Measurements from ENCODE around the gene SAFB2.

Gene SAFB2

GRCh38 chr19:5622465-5623396 is at the start of gene SAFB2, which contains the start of gene SAFB:
TSS of gene SAFB2 (minus strand) at chr19:5622776. CDS start at chr19:5622715, 61 bp downstream.
TSS of gene SAFB (plus strand) at chr19:5623083. CDS start at chr19:5623206, 123 bp downstream.
- DNase-seq: peak; percentile 94 to 98

DNA sequence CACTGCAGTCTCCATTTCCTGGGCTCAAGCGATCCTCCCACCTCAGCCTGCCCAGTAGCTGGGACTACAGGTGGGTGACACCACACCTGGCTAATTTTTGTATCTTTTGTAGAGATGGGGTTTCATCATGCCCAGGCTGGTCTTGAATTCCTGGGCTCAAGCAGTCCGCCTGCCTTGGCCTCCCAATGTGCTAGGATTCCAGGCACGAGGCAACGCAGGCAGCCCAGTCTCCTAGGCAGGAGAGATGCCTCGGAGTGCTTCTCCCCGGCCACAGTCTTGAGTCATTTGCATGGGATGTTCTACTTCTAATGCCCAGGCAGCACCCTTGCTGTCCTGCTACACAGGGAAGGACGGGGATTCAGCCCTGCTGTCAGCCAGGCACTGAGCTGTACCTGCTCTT is 49.0 kb upstream of the SAFB2 start:
- DNase-seq: no peak

GRCh38 chr19:5669212-5669611 is 46.6 kb upstream of the SAFB2 start:
- no peak for DNase-seq

GRCh38 chr19:5667751-5668271 is 45.2 kb upstream of the SAFB2 start:
- peak; percentile 39 to 90 for DNase-seq

GRCh38 chr19:5666921-5667610 is 44.5 kb upstream of the SAFB2 start:
- DNase-seq: no peak

GRCh38 chr19:5665781-5666513 is 43.4 kb upstream of the SAFB2 start:
- DNase-seq: peak in 1 of 2 experiments; percentile 8

DNA sequence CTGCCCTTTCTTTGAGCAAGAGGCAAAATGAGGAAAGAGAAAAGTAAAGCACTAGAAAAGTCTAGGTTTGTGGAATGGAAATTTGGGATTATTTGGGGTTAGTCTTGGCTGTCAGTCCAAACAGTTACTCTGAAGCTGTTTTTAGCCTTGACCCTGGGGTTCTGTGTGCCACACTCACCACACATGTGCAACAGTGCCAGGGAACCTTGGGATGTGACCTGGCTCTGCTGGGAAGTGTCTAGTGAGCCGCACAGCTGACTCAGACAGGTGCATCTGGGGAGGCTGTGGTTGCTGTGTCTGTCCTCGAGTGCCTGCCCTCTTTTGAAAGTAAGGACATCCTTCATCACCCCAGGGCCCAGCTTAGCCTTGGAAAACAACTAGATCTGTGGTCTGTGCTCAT is 41.9 kb upstream of the SAFB2 start:
- DNase-seq: no peak

DNA sequence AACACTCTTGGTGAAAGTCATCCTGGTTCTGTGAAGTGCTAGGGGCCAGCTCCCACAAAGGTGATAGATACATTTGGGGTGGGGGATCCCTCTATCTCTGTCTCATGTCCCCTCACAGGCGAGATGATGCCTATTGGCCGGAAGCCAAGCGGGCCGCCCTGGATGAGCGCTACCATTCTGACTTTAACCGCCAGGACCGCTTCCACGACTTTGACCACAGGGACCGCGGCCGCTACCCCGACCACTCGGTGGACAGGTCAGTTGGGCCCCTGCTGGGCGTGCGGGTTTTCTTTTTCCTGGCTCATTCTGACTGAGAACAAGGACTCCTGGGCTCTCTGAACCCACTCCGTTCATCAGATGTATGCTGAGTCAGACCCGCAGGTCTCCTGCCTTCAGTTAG is 41.3 kb upstream of the SAFB2 start:
- no peak for DNase-seq

GRCh38 chr19:5661483-5661882 is 38.9 kb upstream of the SAFB2 start:
- no peak for DNase-seq

DNA sequence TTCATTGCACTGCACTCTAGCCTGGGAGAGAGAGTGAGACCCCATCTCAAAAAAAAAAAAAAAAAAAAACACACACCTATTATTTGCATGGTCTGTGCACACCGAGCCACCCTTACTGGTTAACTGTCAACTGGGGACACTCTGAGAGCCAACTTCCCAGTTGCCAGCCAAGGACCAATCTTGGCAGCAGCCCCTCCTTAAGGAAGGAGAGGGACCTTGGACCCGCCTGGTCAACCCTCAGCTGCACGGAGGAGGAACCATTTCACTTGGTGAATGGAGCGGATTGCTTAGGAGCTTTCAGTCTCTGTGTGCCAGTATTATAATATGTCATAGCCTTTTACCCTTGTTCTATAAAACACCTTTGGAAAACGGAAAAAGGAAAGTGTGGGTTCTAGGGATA is 32.8 kb upstream of the SAFB2 start:
- no peak for DNase-seq

DNA sequence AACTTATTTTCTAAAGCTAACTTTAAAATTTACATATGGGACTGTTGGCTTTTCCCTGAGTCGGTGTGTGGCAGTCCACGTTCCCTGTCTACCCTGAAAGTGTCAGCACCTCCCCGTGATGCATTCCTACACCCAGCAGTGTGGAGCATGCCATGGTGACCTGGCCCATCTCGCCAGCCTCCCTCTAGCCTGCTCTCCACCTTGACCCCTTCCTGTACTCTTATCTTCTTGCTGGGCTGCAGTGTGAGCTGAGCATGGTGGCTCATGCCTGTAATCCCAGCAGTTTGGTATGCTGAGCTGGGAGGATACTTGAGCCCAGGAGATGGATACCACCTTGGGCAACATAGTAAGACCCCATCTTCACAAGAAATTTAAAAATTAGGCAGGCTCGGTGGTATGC is 32.4 kb upstream of the SAFB2 start:
- DNase-seq: no peak

DNA sequence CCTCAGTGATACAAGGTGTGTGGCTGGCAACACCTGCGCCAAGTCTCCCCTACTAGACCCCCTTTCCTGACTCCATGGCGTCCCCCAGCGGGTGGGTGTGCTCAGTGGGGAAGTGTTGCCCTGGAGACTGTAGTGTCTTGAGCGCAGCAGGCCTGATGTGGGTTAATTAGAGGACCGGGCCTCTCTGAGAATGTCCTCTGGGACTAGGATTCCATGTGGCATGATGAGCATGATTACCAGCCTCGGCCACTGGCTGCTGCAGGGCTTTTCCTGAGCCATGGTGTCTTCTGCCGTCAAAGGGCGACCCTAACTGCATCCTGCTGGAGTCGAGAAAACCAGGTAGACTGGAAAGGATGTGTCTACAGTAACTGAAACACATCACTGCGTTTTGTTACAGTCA is 29.7 kb upstream of the SAFB2 start:
- DNase-seq: no peak

GRCh38 chr19:5651361-5651760 is 28.8 kb upstream of the SAFB2 start:
- DNase-seq: no peak

DNA sequence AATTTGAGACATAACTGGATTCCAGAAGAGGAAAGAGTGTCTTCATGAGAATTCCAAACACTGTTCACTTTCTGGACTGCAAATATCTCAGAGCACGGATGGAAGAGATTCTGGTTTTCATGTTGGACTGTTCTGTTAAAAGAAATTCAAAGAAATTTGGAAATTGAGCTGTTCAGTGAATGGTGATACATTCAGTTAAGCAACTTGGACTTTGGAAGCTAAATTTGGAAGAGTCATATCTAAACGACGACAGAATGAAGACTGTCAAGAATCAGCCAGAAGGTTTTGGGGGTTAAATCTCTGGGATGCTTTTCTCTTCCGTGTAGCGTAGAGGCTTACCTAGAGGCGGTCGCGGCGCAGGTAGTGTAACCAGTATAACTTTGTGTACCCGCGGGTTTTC is 25.9 kb upstream of the SAFB2 start:
- DNase-seq: no peak

DNA sequence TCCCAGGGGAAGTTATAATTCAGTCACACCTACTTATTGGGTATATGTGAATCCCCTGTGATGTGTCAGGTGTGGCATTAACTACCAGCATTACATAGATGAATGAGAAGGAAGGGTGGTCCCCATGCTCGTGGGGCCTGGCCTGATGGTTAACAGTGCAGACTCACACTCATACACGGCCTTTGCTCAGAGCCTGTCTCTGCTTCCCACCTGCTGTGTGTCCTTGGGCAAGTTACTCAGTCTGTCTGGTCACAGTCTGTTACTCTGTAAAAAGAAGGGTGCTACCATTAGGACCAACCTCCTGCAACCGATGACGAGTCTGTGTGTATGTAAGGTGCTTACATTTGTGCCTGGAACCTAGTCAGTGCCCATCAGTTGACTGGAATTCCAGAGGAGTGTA is 24.1 kb upstream of the SAFB2 start:
- DNase-seq: no peak

DNA sequence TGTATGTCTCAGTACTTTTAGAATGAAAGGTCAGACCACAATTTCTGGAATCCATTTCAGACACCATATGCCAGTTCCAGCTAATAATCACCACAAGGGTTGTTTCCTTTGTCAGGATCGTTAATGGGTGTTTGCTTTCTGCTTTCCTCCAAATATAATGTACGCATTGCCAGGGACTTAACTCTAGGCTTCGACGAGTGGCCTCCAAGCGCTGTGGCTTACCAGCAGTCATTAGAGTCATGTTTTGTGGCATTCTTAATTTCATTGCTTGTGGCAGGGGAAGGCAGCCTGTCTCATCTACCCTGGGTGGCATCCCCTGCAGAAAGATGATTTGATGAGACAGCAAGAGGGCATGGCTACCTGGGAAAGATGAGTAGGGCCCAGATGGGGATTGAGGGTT is 22.8 kb upstream of the SAFB2 start:
- DNase-seq: no peak

- DNase-seq: no peak
Measured at GRCh38 chr19:5644037-5644436, 21.5 kb upstream of the SAFB2 start.

DNA sequence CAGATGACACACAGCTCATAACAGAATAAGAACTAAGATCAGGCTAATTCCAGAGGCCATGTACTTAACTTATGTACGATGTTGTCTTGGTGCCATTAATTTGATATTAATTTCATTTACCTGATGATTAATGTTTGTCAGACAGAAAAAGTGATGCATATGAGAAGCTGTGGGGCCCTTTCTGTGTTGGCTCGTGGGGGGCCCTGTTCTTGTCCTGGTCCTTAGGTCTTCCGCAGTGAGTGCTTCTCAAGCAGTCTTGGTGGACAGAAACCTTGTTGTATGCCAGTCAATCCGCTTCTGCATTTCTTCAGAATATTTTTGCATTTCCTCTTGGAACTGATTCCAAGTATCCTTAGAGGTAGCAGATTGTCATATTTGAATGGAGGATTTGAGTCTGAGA is 20.5 kb upstream of the SAFB2 start:
- no peak for DNase-seq

GRCh38 chr19:5642204-5642603 is 19.6 kb upstream of the SAFB2 start:
- DNase-seq: no peak

DNA sequence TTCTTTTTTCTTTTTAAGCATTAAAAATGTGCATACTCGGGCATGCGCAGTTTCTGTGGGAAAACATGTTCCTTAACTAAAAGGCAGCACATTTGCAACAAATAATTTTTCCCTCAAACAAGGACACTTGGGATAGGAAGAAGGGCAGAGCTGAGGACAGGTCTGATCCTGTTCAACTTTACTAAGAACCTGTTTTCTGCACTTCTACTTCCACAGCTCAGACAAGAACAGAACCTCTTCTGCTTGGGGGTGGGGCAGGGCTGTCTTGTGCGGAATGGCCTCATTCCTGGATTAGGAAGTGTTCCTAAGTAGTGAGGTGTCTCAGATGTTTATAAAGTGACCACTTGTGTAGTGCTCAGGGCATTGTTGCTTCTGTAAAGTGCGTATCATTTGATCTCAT is 18.6 kb upstream of the SAFB2 start:
- no peak for DNase-seq

DNA sequence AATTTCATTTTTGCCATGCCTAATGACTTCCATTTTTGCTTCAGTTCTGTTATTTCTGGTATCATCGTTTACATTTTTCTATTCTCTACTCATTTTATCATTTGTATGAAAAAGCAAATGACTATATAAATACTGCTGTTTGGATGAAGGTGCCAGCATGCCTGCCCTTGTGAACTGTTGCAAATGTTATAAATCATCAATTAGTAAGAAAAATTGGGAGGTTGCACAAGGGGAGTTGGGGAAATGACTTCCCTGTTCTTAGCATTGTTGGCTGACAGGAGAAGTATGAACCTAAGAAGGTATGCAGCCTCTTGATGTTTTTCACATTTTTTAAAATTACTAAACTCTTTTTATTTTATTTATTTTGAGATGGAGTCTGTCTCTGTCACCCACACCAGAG is 15.4 kb upstream of the SAFB2 start:
- DNase-seq: no peak

- peak; percentile 79 to 81 for DNase-seq
Measured at GRCh38 chr19:5635427-5635826, 12.9 kb upstream of the SAFB2 start.

GRCh38 chr19:5632657-5633056 is 10.1 kb upstream of the SAFB2 start:
- no peak for DNase-seq
